Measurements from ENCODE around the gene ADCYAP1R1.

DNA sequence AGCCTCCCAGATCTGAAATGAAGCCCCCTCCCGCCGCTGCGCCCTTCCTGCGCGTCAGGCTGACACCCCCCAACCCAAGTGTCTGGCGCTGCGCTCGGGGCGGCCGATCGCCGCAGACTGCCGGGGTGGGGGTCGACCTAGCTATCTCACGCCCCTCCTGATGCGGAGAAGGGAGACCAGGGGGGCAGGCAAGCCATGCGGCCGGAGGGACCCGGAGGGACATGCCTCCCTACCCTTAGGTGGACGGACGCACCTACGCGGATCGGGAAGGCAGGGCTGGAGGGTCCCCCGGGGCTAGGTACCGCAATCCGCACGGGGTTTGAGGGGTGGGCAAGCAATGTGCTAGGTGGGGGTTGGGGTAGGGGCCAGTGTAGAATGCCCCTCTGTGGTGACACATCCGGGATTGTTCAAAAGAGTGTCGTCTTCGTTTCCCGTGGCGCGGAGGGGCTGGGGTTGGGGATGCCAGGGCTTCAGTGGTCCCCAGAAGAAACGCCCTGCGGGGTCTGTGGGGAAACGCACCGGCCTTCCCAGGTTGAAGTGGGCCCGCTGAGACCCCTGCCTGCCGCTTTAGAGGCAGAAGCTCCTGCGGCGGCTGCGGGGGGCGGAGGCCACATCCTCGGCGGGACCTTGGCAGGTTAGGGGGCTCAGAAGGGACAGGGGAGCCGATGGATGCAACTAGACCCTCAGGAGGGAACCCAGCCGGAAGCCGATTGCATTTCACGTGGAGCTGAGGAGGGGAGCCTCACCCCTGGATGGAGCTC is 913 bp downstream of the ADCYAP1R1 start:
- TF ChIP-seq, protein P1, sequence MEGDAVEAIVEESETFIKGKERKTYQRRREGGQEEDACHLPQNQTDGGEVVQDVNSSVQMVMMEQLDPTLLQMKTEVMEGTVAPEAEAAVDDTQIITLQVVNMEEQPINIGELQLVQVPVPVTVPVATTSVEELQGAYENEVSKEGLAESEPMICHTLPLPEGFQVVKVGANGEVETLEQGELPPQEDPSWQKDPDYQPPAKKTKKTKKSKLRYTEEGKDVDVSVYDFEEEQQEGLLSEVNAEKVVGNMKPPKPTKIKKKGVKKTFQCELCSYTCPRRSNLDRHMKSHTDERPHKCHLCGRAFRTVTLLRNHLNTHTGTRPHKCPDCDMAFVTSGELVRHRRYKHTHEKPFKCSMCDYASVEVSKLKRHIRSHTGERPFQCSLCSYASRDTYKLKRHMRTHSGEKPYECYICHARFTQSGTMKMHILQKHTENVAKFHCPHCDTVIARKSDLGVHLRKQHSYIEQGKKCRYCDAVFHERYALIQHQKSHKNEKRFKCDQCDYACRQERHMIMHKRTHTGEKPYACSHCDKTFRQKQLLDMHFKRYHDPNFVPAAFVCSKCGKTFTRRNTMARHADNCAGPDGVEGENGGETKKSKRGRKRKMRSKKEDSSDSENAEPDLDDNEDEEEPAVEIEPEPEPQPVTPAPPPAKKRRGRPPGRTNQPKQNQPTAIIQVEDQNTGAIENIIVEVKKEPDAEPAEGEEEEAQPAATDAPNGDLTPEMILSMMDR (IDR thresholded peaks at IDR 0.05) = no peak
- TF ChIP-seq POLR2A (IDR thresholded peaks at IDR 0.05) (no peak), POLR2AphosphoS5 (IDR thresholded peaks at IDR 0.05; ENCODE audit: insufficient read depth in 1 of 2, low read depth in 1 of 2) (no peak)
